ENCODE data around the gene RAE1.

Gene RAE1

GRCh38 chr20:57398901-57399535, 48.0 kb downstream of the RAE1 start:
- no peak for DNase-seq (ENCODE audit: low read depth in 3 of 3, low spot score in 1 of 3)

GRCh38 chr20:57399587-57400155, 48.6 kb downstream of the RAE1 start:
- DNase-seq (ENCODE audit: low read depth in 3 of 3, low spot score in 1 of 3) = no peak

GRCh38 chr20:57400231-57400701, 49.2 kb downstream of the RAE1 start:
- no peak for DNase-seq (ENCODE audit: low read depth in 3 of 3, low spot score in 1 of 3)

- DNase-seq (ENCODE audit: low read depth in 3 of 3, low spot score in 1 of 3) = no peak
These were observed 49.9 kb downstream of the RAE1 start for GRCh38 chr20:57400821-57401564.

- no peak for DNase-seq (ENCODE audit: low read depth in 3 of 3, low spot score in 1 of 3)
These were observed 50.5 kb downstream of the RAE1 start for GRCh38 chr20:57401565-57401918.

- no peak for DNase-seq (ENCODE audit: low read depth in 3 of 3, low spot score in 1 of 3)
These were observed 51.4 kb downstream of the RAE1 start for GRCh38 chr20:57402206-57403125.

- no peak for DNase-seq (ENCODE audit: low read depth in 3 of 3, low spot score in 1 of 3)
These were observed 52.2 kb downstream of the RAE1 start for GRCh38 chr20:57403216-57403615.

GRCh38 chr20:57404006-57404405, 53.0 kb downstream of the RAE1 start:
- no peak for DNase-seq (ENCODE audit: low read depth in 3 of 3, low spot score in 1 of 3)

- DNase-seq (ENCODE audit: low read depth in 3 of 3, low spot score in 1 of 3) = no peak
These were observed 53.5 kb downstream of the RAE1 start for GRCh38 chr20:57404419-57405072.

GRCh38 chr20:57405236-57406016, 54.4 kb downstream of the RAE1 start:
- DNase-seq (ENCODE audit: low read depth in 3 of 3, low spot score in 1 of 3) = no peak

GRCh38 chr20:57407541-57407956, 56.5 kb downstream of the RAE1 start:
- DNase-seq (ENCODE audit: low read depth in 3 of 3, low spot score in 1 of 3) = no peak

- no peak for DNase-seq (ENCODE audit: low read depth in 3 of 3, low spot score in 1 of 3)
These were observed 57.1 kb downstream of the RAE1 start for GRCh38 chr20:57408131-57408530.

GRCh38 chr20:57408536-57409233, 57.6 kb downstream of the RAE1 start:
- DNase-seq (ENCODE audit: low read depth in 3 of 3, low spot score in 1 of 3) = no peak

GRCh38 chr20:57409316-57409671, 58.2 kb downstream of the RAE1 start:
- no peak for DNase-seq (ENCODE audit: low read depth in 3 of 3, low spot score in 1 of 3)

- DNase-seq (ENCODE audit: low read depth in 3 of 3, low spot score in 1 of 3) = no peak
These were observed 58.8 kb downstream of the RAE1 start for GRCh38 chr20:57409672-57410397.

- no peak for DNase-seq (ENCODE audit: low read depth in 3 of 3, low spot score in 1 of 3)
These were observed 59.4 kb downstream of the RAE1 start for GRCh38 chr20:57410398-57410920.

GRCh38 chr20:57410924-57411323, 59.9 kb downstream of the RAE1 start:
- no peak for DNase-seq (ENCODE audit: low read depth in 3 of 3, low spot score in 1 of 3)

GRCh38 chr20:57411406-57412283, 60.6 kb downstream of the RAE1 start:
- no peak for DNase-seq (ENCODE audit: low read depth in 3 of 3, low spot score in 1 of 3)

Data from stimulated activated CD4-positive, alpha-beta T cell treated with anti-CD3 and anti-CD28 coated beads, TNF-alpha, amount 100 ng/mL, for 1 hour (primary cell).